Thymus (tissue), 11 donors: ENCODE measurements around the gene TAS2R10. TPM values are rescaled to one million over a fixed set of nuclear protein-coding genes. Genes with fewer than 3 reads are reported as not detected.

Source experiments
- DNase-seq, 9 donors: peaks; one replicate each; pipeline ENCODE4 v3.0.0-alpha.2; 2013; ENCODE audit warnings: low spot score in 9 of 9, low read depth in 6 of 9, missing footprints in 1 of 9
- H3K27ac ChIP-seq, 2 donors: one replicate each; pipeline ENCODE4 v1.5.1; 2013; ENCODE audit warnings: control low read depth in 1 of 2, low read depth in 1 of 2, low read length in 1 of 2, mild to moderate bottlenecking in 1 of 2, moderate library complexity in 1 of 2
- H3K27me3 ChIP-seq, 2 donors: one replicate each; pipeline ENCODE4 v1.5.1; 2013; ENCODE audit warnings: low read length in 1 of 2; ENCODE audit not compliant: control insufficient read depth in 2 of 2, insufficient read depth in 1 of 2
- H3K36me3 ChIP-seq, 2 donors: one replicate each; pipeline ENCODE4 v1.5.1; 2013; ENCODE audit warnings: low read length in 1 of 2, mild to moderate bottlenecking in 1 of 2, moderate library complexity in 1 of 2; ENCODE audit not compliant: control insufficient read depth in 2 of 2, insufficient read depth in 2 of 2
- H3K4me1 ChIP-seq, 2 donors: one replicate each; pipeline ENCODE4 v1.5.1; 2013; ENCODE audit warnings: low read length in 2 of 2; ENCODE audit not compliant: control insufficient read depth in 2 of 2, insufficient read depth in 2 of 2
- H3K4me3 ChIP-seq, 2 donors: one replicate each; pipeline ENCODE4 v1.5.1; 2013; ENCODE audit warnings: low read length in 2 of 2, control low read depth in 1 of 2, mild to moderate bottlenecking in 1 of 2
- H3K9me3 ChIP-seq, 2 donors: one replicate each; pipeline ENCODE4 v1.5.1; 2013; ENCODE audit warnings: low read length in 1 of 2, mild to moderate bottlenecking in 1 of 2; ENCODE audit not compliant: control insufficient read depth in 2 of 2, insufficient read depth in 1 of 2
- WGBS: extraction: QIAGEN DNeasy Blood & Tissue Kit; methylation state at CpG from one replicate; pipeline ENCODE4 v1.1.7; 2013; 5-methylcytosine and 5-hydroxymethylcytosine counted together
- polyA plus RNA-seq: library from polyadenylated mRNA; stranded (reverse); fragments of 200-250 nt; gene quantifications from one replicate; pipeline ENCODE4 v1.2.3, GENCODE V29; 2013
- total RNA-seq: library from RNA; stranded (reverse); fragments of 120-200 nt; gene quantifications from one replicate; pipeline ENCODE4 v1.2.4, GENCODE V29; 2013
- donor health status: healthy.

TAS2R10 gene
- total and polyA plus RNA-seq, 2 donors: 0.21 to 0.47 TPM

GRCh38 chr12:10847744-10848143 is 21.6 kb upstream of the TAS2R10 start:
- WGBS: 77% methylated on average over 2 of the region's 2 CpGs
- peaks cover 0 to 2% of the 10 kb centered on the region in 2 donors for H3K36me3 ChIP-seq

GRCh38 chr12:10842862-10843261 is 16.7 kb upstream of the TAS2R10 start:
- H3K27ac ChIP-seq: no peak overlapping the region
- H3K4me1 ChIP-seq: no peaks in the 10 kb centered on the region
- no peak for DNase-seq
- WGBS: 99% methylated on average over 2 of the region's 2 CpGs
- peaks cover 0 to 2% of the 10 kb centered on the region in 2 donors for H3K36me3 ChIP-seq
- H3K9me3 ChIP-seq: no peaks in the 10 kb centered on the region
- no peaks in the 10 kb centered on the region for H3K27me3 ChIP-seq
- H3K4me3 ChIP-seq: no peak overlapping the region

More at GRCh38 chr12:10847744-10848143, 21.6 kb upstream of the TAS2R10 start:
- Histone ChIP-seq H3K4me1 (no peaks in the 10 kb centered on the region), H3K27me3 (no peaks in the 10 kb centered on the region), H3K9me3 (no peaks in the 10 kb centered on the region), H3K4me3 (no peak overlapping the region), H3K27ac (no peak overlapping the region)
- DNase-seq: no peak

GRCh38 chr12:10838461-10838860 is 12.3 kb upstream of the TAS2R10 start:
- 98% methylated on average over 3 of the region's 3 CpGs for WGBS
- no peaks in the 10 kb centered on the region for H3K4me1 ChIP-seq
- DNase-seq: no peak
- no peaks in the 10 kb centered on the region for H3K36me3 ChIP-seq
- no peak overlapping the region for H3K4me3 ChIP-seq
- H3K27me3 ChIP-seq: no peaks in the 10 kb centered on the region
- no peaks in the 10 kb centered on the region for H3K9me3 ChIP-seq
- H3K27ac ChIP-seq: no peak overlapping the region

DNA sequence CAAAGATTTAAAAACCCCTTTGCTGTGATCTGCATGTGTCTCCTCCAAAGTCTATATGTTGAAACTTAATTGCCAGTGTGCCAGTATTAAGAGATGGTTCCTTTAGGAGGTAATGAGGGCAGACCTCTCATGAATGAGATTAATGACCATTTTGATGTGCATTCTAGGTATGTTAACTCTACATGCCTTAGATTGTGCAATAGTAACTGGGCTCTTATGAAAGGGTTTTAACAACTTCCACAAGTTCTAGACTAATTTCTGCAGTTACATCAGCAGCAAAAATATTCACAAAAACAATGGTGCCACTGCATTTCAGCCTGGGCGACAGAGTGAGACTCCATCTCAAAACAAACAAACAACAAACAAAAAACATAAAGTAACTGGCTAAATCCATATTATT is 3.8 kb upstream of the TAS2R10 start:
- no peaks in the 10 kb centered on the region for H3K27me3 ChIP-seq
- no peaks in the 10 kb centered on the region for H3K4me1 ChIP-seq
- no peak for DNase-seq
- no peak overlapping the region for H3K4me3 ChIP-seq
- no peaks in the 10 kb centered on the region for H3K9me3 ChIP-seq
- 99% methylated on average over 1 of the region's 1 CpG for WGBS
- no peak overlapping the region for H3K27ac ChIP-seq
- no peaks in the 10 kb centered on the region for H3K36me3 ChIP-seq

GRCh38 chr12:10824957-10825356 is 1.2 kb downstream of the TAS2R10 start:
- DNase-seq: no peak
- Histone ChIP-seq H3K27me3 (no peaks in the 10 kb centered on the region), H3K27ac (no peak overlapping the region), H3K9me3 (no peaks in the 10 kb centered on the region), H3K4me1 (no peaks in the 10 kb centered on the region), H3K4me3 (no peak overlapping the region), H3K36me3 (no peaks in the 10 kb centered on the region)
- 90% methylated on average over 3 of the region's 3 CpGs for WGBS

- WGBS: 89% methylated on average over 3 of the region's 3 CpGs
- Histone ChIP-seq H3K36me3 (no peaks in the 10 kb centered on the region), H3K4me3 (no peak overlapping the region), H3K27ac (no peak overlapping the region), H3K4me1 (no peaks in the 10 kb centered on the region), H3K27me3 (no peaks in the 10 kb centered on the region), H3K9me3 (no peaks in the 10 kb centered on the region)
- no peak for DNase-seq
Observed at GRCh38 chr12:10811883-10812536, 14.1 kb downstream of the TAS2R10 start.

DNA sequence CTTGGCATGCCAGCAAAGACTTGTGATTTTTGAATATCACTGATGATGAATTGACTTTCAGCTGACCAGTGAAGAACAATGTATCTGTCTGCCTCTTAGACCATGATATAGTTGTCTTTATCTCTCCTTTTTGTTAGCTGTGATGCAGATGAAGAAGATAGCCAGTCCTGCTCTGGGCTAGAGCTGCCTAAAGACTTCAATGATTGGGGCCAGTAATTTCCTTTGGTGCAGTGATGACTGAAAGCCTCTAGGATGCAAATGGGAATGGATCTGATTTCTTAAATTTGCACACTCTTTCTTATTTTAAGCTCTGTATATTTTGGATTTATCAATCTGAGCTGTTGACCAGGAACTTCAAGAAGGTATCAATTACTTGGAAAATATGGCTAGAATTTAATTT is 16.1 kb downstream of the TAS2R10 start, which contains the start of gene TAS2R9:
Gene TAS2R9 (minus strand): TSS at position 101 of the 400 bp plus-strand sequence. CDS start 93 bp downstream, at position 8.
- Histone ChIP-seq H3K9me3 (no peaks in the 10 kb centered on the region), H3K4me3 (no peak within 1 kb of the TSS), H3K27ac (no peak within 1 kb of the TSS), H3K27me3 (no peaks in the 10 kb centered on the region), H3K36me3 (no peaks in the 10 kb centered on the region), H3K4me1 (no peaks in the 10 kb centered on the region)
- no peak for DNase-seq

DNA sequence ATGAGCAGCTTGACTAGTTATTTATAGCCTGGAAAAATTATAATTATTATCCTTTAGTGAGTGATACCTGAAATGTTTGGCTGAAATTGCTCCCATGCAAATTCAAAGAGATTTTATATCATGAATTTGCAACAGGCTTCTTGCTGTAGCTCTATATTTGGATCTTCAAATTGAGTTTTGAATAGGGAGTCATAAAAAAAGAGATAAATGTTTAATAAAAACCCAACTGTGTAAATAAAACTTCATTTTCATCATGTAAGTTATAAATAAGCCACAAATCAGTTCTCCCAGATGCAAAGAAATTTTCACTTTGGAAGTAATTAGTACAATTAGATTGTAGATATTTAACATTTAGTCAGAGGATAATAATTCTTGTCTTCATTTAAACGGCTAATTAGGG is 19.0 kb downstream of the TAS2R10 start, which contains the start of gene TAS2R8:
Gene TAS2R8 (minus strand): TSS at position 101 of the 400 bp plus-strand sequence. CDS start 306 bp downstream, outside the sequence.
- Histone ChIP-seq H3K36me3 (no peaks in the 10 kb centered on the region), H3K4me1 (no peaks in the 10 kb centered on the region), H3K27ac (no peak within 1 kb of the TSS), H3K27me3 (no peaks in the 10 kb centered on the region), H3K4me3 (no peak within 1 kb of the TSS), H3K9me3 (no peaks in the 10 kb centered on the region)
- DNase-seq: no peak
- 90% methylated on average over 1 of the region's 1 CpG for WGBS

DNA sequence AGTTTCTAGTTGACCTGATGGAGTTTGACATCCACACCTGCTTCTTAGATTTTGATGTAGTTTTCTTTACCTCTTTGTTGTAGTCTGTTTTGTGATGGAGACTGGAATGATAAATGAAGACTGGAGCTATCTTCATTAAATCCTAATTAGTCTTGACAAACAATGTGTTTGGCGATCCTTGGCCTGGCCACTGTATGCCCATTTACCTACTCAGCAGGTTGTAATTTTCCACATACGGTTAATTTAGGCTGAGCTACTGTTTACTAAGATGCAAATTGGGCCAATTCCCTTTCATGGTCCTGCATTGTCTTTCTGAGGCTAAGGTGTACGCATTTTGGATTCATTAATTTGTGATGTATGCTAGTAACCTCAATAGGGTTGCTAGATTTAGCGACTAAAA is 23.6 kb downstream of the TAS2R10 start, which contains the start of gene TAS2R7:
Gene TAS2R7 (minus strand): TSS at position 41 of the 400 bp plus-strand sequence. CDS start 57 bp downstream, outside the sequence.
- no peak for DNase-seq
- Histone ChIP-seq H3K4me3 (no peak within 1 kb of the TSS), H3K36me3 (no peaks in the 10 kb centered on the region), H3K27me3 (no peaks in the 10 kb centered on the region), H3K9me3 (no peaks in the 10 kb centered on the region), H3K27ac (no peak within 1 kb of the TSS), H3K4me1 (no peaks in the 10 kb centered on the region)
- 85% methylated on average over 4 of the region's 4 CpGs for WGBS
